Measurements from ENCODE around the gene ACOX3.

DNA sequence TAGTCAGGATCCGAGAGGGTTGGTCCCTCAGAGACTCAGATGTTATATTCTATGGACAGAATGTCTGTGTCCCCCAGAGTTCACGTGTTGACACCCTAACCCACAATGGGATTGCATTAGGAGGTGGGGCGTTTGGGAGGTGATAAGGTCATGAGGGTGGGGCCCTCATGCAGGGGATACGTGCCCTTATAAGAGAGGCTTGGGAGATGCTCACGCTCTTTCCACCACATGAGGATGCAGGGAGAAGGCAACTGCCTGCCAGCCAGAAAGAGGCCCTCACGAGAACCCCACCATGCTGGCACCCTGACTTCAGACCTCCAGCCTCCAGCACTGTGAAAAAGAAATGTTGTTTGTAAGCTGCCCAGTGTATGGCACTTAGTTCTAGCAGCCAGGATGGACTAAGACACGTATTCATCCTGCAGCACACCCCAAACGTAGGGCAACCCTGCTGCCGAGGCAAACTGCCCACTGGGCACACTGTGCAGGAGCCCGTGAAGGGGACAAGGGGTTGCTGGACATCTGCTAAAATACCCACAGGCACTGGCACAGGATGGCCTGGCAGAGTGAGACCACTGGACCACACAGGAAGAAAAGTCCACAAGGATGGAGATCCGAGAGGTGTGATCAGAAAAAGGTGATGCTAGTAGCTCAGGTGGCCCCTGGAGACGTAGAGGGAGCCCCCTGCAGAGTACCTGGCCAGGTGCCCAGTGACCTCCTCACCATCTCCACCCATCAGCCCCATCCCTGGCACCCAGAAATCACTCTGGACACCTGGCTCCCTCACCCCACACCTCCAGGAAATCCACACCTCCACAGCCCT, 108.3 kb downstream of the ACOX3 start:
- TF ChIP-seq, protein P1, sequence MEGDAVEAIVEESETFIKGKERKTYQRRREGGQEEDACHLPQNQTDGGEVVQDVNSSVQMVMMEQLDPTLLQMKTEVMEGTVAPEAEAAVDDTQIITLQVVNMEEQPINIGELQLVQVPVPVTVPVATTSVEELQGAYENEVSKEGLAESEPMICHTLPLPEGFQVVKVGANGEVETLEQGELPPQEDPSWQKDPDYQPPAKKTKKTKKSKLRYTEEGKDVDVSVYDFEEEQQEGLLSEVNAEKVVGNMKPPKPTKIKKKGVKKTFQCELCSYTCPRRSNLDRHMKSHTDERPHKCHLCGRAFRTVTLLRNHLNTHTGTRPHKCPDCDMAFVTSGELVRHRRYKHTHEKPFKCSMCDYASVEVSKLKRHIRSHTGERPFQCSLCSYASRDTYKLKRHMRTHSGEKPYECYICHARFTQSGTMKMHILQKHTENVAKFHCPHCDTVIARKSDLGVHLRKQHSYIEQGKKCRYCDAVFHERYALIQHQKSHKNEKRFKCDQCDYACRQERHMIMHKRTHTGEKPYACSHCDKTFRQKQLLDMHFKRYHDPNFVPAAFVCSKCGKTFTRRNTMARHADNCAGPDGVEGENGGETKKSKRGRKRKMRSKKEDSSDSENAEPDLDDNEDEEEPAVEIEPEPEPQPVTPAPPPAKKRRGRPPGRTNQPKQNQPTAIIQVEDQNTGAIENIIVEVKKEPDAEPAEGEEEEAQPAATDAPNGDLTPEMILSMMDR (optimal IDR thresholded peaks at IDR 0.05 in 1 of 3, IDR thresholded peaks at IDR 0.05 in 1 of 3, conservative IDR thresholded peaks at IDR 0.05 in 1 of 3; ENCODE audit: extremely low read depth in 1 of 3, insufficient read depth in 2 of 3, low read length in 3 of 3) = no peak
- TF ChIP-seq EZH2 (IDR thresholded peaks at IDR 0.05; ENCODE audit: low read length) = no peak

Data from keratinocyte (primary cell).